Activated effector memory CD4-positive, alpha-beta T cell treated with anti-CD3 and anti-CD28 coated beads, Interleukin-2, amount 50 U/mL, for 16 hours (primary cell): ENCODE data around the gene TRPM3.
"Not testable (repeated sequence)": the region's sequence is repeated elsewhere in the genome, so short reads cannot be mapped to it uniquely, and the experiment has no call there.

Source experiments
- DNase-seq: peaks from one replicate; pipeline ENCODE4 v3.0.0-alpha.2; 2020

TRPM3 gene

GRCh38 chr9:70724794-70725193, 396.6 kb downstream of the TRPM3 start:
- not testable (repeated sequence) for DNase-seq

- not testable (repeated sequence) for DNase-seq
These were observed 397.4 kb downstream of the TRPM3 start for GRCh38 chr9:70724025-70724424.

GRCh38 chr9:70706797-70707196, 414.6 kb downstream of the TRPM3 start:
- DNase-seq = not testable (repeated sequence)

- no peak for DNase-seq
These were observed 420.3 kb downstream of the TRPM3 start for GRCh38 chr9:70701163-70701562.

- DNase-seq = no peak
These were observed 424.6 kb downstream of the TRPM3 start for GRCh38 chr9:70696694-70697335.

- DNase-seq = no peak
These were observed 426.7 kb downstream of the TRPM3 start for GRCh38 chr9:70694758-70695157.

- no peak for DNase-seq
These were observed 428.2 kb downstream of the TRPM3 start for GRCh38 chr9:70693186-70693585.

GRCh38 chr9:70692431-70692830, 429.0 kb downstream of the TRPM3 start:
- no peak for DNase-seq

GRCh38 chr9:70688704-70689103, 432.7 kb downstream of the TRPM3 start:
- DNase-seq = no peak

- DNase-seq = no peak
These were observed 437.6 kb downstream of the TRPM3 start for GRCh38 chr9:70683841-70684240.

GRCh38 chr9:70682298-70682697, 439.1 kb downstream of the TRPM3 start:
- DNase-seq = no peak

- DNase-seq = no peak
These were observed 441.6 kb downstream of the TRPM3 start for GRCh38 chr9:70679845-70680244.

GRCh38 chr9:70678153-70678552, 443.3 kb downstream of the TRPM3 start:
- no peak for DNase-seq

- no peak for DNase-seq
These were observed 444.2 kb downstream of the TRPM3 start for GRCh38 chr9:70677055-70677735.

- DNase-seq = no peak
These were observed 445.5 kb downstream of the TRPM3 start for GRCh38 chr9:70675868-70676370.

- DNase-seq = no peak
These were observed 447.6 kb downstream of the TRPM3 start for GRCh38 chr9:70673844-70674243.

- no peak for DNase-seq
These were observed 449.2 kb downstream of the TRPM3 start for GRCh38 chr9:70672161-70672649.

GRCh38 chr9:70668751-70669150, 452.7 kb downstream of the TRPM3 start:
- DNase-seq = no peak

- no peak for DNase-seq
These were observed 462.7 kb downstream of the TRPM3 start for GRCh38 chr9:70658765-70659164.

GRCh38 chr9:70656281-70656680, 465.1 kb downstream of the TRPM3 start:
- no peak for DNase-seq

- no peak for DNase-seq
These were observed 467.3 kb downstream of the TRPM3 start for GRCh38 chr9:70654144-70654543.

- DNase-seq = not testable (repeated sequence)
These were observed 476.8 kb downstream of the TRPM3 start for GRCh38 chr9:70644627-70645026.

GRCh38 chr9:70642341-70642740, 479.1 kb downstream of the TRPM3 start:
- DNase-seq = no peak

GRCh38 chr9:70641631-70642030, 479.8 kb downstream of the TRPM3 start:
- no peak for DNase-seq
